ENCODE results near the gene SOX30.

GRCh38 chr5:157578079-157578780, 74.0 kb downstream of the SOX30 start:
- TF ChIP-seq EZH2 (IDR thresholded peaks at IDR 0.05; ENCODE audit: low read depth) (no peak), CTCF (conservative IDR thresholded peaks at IDR 0.05) (no peak)

Measured in PC-9 (cell line).